GM21576 (cell line): Measurements from ENCODE around the gene ZC3H8.
"Not testable (repeated sequence)": the region's sequence is repeated elsewhere in the genome, so short reads cannot be mapped to it uniquely, and the experiment has no call there.

Source experiments
- ATAC-seq: cut with Tn5 transposase; IDR thresholded peaks from one replicate; pipeline ENCODE4 v1.9.1; 2021; ENCODE audit warnings: mild to moderate bottlenecking, moderate library complexity; ENCODE audit not compliant: unreplicated experiment

Gene ZC3H8

GRCh38 chr2:112254466-112255240 is at the start of gene ZC3H8:
TSS of gene ZC3H8 (minus strand) at chr2:112255042. CDS start at chr2:112254981, 61 bp downstream.
- peak; percentile 87 for ATAC-seq

GRCh38 chr2:112304298-112304941 is 49.6 kb upstream of the ZC3H8 start:
- ATAC-seq = no peak

- no peak for ATAC-seq
Observed at GRCh38 chr2:112301973-112302372, 47.1 kb upstream of the ZC3H8 start.

- ATAC-seq = no peak
Observed at GRCh38 chr2:112301171-112301584, 46.3 kb upstream of the ZC3H8 start.

- ATAC-seq = no peak
Observed at GRCh38 chr2:112296407-112296806, 41.6 kb upstream of the ZC3H8 start.

GRCh38 chr2:112295407-112296078 is 40.7 kb upstream of the ZC3H8 start:
- ATAC-seq = no peak

GRCh38 chr2:112293636-112294401 is 39.0 kb upstream of the ZC3H8 start:
- ATAC-seq = no peak

GRCh38 chr2:112290648-112291047 is 35.8 kb upstream of the ZC3H8 start:
- no peak for ATAC-seq

GRCh38 chr2:112290088-112290487 is 35.2 kb upstream of the ZC3H8 start:
- no peak for ATAC-seq

- not testable (repeated sequence) for ATAC-seq
Observed at GRCh38 chr2:112283535-112283934, 28.7 kb upstream of the ZC3H8 start.

- not testable (repeated sequence) for ATAC-seq
Observed at GRCh38 chr2:112282066-112282465, 27.2 kb upstream of the ZC3H8 start.

GRCh38 chr2:112277596-112278220 is 22.9 kb upstream of the ZC3H8 start:
- no peak for ATAC-seq

- ATAC-seq = no peak
Observed at GRCh38 chr2:112276954-112277353, 22.1 kb upstream of the ZC3H8 start.

GRCh38 chr2:112275887-112276773 is 21.3 kb upstream of the ZC3H8 start:
- ATAC-seq = peak; percentile 52

- peak; percentile 97 for ATAC-seq
Observed at GRCh38 chr2:112275311-112275886, 20.6 kb upstream of the ZC3H8 start, which contains the start of gene ZC3H6. TSS of gene ZC3H6 (plus strand) at chr2:112275597. CDS start at chr2:112275995, 398 bp downstream.

- ATAC-seq = no peak
Observed at GRCh38 chr2:112273349-112273748, 18.5 kb upstream of the ZC3H8 start.

- ATAC-seq = no peak
Observed at GRCh38 chr2:112272669-112273068, 17.8 kb upstream of the ZC3H8 start.

- ATAC-seq = no peak
Observed at GRCh38 chr2:112268547-112268946, 13.7 kb upstream of the ZC3H8 start.

- ATAC-seq = no peak
Observed at GRCh38 chr2:112262876-112263275, 8.0 kb upstream of the ZC3H8 start.
